SK-N-SH treated with all-trans-retinoic acid at 6 μM for 48 hours (cell line): Measurements from ENCODE around the gene PGAP6.

ENCODE experiments used
- BACH2 ChIP-seq: fragments of 250-450 bp; sonication (Bioruptor Pico); IDR thresholded peaks from 2 replicates; pipeline ENCODE4 v1.9.0; 2021; ENCODE audit warnings: mild to moderate bottlenecking, borderline replicate concordance
- CSDC2 ChIP-seq: fragments of 250-450 bp; sonication (Bioruptor Pico); IDR thresholded peaks from 2 replicates; pipeline ENCODE4 v1.5.0; 2020; ENCODE audit warnings: mild to moderate bottlenecking, moderate library complexity
- RARB ChIP-seq: fragments of 250-450 bp; sonication (Bioruptor Pico); IDR thresholded peaks from 2 replicates; pipeline ENCODE4 v1.8.0; 2021; ENCODE audit warnings: mild to moderate bottlenecking, moderate library complexity
- SNAI2 ChIP-seq: fragments of 250-450 bp; sonication (Bioruptor Pico); IDR thresholded peaks from 2 replicates; pipeline ENCODE4 v1.5.0; 2020; ENCODE audit warnings: mild to moderate bottlenecking, moderate library complexity
- TCF4 ChIP-seq: fragments of 250-450 bp; sonication (Bioruptor Pico); IDR thresholded peaks from 2 replicates; pipeline ENCODE4 v1.8.0; 2021; ENCODE audit warnings: mild to moderate bottlenecking, moderate library complexity, borderline replicate concordance
- ZFP3 ChIP-seq: fragments of 250-450 bp; sonication (Bioruptor Pico); IDR thresholded peaks from 2 replicates; pipeline ENCODE4 v1.5.0; 2020; ENCODE audit warnings: mild to moderate bottlenecking, moderate library complexity
- TF ChIP-seq, protein P1 (sequence below): fragments of 250-450 bp; sonication (Bioruptor Pico); IDR thresholded peaks from 2 replicates; pipeline ENCODE4 v1.8.0; 2020; ENCODE audit warnings: mild to moderate bottlenecking, moderate library complexity, borderline replicate concordance
- TF ChIP-seq, protein P2 (sequence below): fragments of 250-450 bp; sonication (Bioruptor Pico); IDR thresholded peaks from 2 replicates; pipeline ENCODE4 v1.5.1; 2020; ENCODE audit warnings: low read depth, mild to moderate bottlenecking, moderate library complexity

DNA sequence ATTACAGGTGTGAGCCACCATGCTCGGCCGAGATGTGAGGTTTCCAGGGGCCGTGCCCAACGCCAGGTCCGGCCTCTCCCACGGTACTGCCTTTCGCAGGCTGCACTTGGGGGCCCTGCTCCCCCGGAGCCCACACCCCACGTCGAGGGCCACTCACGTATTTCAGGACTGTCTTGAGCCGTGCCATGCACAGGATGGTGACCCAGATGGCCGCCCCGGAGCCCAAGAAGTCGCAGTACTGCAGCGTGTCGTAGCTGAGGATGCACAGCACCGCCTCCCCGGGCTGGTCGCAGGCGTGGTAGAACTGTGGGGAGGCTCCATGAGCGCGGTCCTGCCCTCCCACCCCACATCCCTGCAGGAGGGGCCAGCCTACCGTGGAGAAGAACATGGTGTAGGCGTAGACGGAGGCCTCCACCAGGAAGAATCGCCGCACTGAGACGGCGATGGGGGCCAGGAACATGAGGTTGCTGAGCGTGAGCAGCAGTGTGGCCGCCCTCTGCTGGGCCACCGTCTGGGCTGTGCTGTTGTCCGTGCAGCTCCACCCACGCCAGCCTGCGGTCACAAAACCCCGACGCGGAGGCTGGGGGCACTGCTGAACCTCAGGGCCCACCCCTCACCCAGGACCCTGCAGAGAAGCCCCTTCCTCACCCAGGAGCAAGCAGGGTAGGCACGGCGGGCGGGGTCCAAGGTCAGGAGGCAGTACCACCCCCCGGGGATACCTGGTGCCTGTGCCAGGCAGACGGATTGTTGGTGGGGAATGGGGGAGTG, 7.7 kb downstream of the PGAP6 start:
- TF ChIP-seq ZFP3 (CRISPR knock-in tag), result no peak
- no peak for TF ChIP-seq CSDC2 (CRISPR knock-in tag)
- TF ChIP-seq, protein P1, sequence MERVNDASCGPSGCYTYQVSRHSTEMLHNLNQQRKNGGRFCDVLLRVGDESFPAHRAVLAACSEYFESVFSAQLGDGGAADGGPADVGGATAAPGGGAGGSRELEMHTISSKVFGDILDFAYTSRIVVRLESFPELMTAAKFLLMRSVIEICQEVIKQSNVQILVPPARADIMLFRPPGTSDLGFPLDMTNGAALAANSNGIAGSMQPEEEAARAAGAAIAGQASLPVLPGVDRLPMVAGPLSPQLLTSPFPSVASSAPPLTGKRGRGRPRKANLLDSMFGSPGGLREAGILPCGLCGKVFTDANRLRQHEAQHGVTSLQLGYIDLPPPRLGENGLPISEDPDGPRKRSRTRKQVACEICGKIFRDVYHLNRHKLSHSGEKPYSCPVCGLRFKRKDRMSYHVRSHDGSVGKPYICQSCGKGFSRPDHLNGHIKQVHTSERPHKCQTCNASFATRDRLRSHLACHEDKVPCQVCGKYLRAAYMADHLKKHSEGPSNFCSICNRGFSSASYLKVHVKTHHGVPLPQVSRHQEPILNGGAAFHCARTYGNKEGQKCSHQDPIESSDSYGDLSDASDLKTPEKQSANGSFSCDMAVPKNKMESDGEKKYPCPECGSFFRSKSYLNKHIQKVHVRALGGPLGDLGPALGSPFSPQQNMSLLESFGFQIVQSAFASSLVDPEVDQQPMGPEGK (CRISPR knock-in tag), result no peak
- TF ChIP-seq TCF4 (CRISPR knock-in tag), result no peak
- no peak for TF ChIP-seq RARB (CRISPR knock-in tag)
- TF ChIP-seq, protein P2, sequence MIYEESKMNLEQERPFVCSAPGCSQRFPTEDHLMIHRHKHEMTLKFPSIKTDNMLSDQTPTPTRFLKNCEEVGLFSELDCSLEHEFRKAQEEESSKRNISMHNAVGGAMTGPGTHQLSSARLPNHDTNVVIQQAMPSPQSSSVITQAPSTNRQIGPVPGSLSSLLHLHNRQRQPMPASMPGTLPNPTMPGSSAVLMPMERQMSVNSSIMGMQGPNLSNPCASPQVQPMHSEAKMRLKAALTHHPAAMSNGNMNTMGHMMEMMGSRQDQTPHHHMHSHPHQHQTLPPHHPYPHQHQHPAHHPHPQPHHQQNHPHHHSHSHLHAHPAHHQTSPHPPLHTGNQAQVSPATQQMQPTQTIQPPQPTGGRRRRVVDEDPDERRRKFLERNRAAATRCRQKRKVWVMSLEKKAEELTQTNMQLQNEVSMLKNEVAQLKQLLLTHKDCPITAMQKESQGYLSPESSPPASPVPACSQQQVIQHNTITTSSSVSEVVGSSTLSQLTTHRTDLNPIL (CRISPR knock-in tag), result no peak
- no peak for TF ChIP-seq BACH2 (CRISPR knock-in tag)
- TF ChIP-seq SNAI2, result no peak
